ENCODE data around the gene FTO.

DNA sequence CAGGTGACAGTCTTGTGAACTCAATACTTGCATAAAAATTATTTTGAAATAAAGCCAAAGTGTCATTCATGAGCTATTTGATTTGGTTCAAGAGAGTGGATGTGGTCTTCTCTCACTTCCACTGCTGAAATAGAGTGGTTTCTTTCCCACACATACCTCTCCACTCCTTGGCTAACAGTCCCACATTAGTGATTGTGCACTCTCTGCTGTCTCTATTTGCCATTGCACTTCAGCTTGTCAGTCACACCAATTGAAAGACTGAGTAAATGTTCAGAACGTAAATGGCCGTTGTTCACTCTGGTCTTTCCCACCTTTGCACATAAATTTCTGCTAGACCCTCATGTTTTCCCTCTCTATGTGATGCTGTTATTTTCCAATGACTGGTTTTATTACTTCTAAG lies 197.5 kb downstream of the FTO start:
- TF ChIP-seq, protein P1, sequence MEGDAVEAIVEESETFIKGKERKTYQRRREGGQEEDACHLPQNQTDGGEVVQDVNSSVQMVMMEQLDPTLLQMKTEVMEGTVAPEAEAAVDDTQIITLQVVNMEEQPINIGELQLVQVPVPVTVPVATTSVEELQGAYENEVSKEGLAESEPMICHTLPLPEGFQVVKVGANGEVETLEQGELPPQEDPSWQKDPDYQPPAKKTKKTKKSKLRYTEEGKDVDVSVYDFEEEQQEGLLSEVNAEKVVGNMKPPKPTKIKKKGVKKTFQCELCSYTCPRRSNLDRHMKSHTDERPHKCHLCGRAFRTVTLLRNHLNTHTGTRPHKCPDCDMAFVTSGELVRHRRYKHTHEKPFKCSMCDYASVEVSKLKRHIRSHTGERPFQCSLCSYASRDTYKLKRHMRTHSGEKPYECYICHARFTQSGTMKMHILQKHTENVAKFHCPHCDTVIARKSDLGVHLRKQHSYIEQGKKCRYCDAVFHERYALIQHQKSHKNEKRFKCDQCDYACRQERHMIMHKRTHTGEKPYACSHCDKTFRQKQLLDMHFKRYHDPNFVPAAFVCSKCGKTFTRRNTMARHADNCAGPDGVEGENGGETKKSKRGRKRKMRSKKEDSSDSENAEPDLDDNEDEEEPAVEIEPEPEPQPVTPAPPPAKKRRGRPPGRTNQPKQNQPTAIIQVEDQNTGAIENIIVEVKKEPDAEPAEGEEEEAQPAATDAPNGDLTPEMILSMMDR (conservative IDR thresholded peaks at IDR 0.05), result no peak
- TF ChIP-seq ZFX (IDR thresholded peaks at IDR 0.05), result no peak
